GM10266 (cell line): ENCODE results near the gene SUCO.

Experiments used
- DNase-seq: peaks from one replicate; pipeline ENCODE4 v3.0.0; 2012; ENCODE audit errors: extremely low spot score
- CTCF ChIP-seq: IDR thresholded peaks from 2 replicates; pipeline ENCODE4 v1.5.1; 2012; ENCODE audit warnings: mild to moderate bottlenecking, low read depth; ENCODE audit not compliant: control insufficient read depth, insufficient read depth; ENCODE audit errors: missing control alignments

Gene SUCO

GRCh38 chr1:172500207-172500606, 32.7 kb upstream of the SUCO start:
- no peak for TF ChIP-seq CTCF
- no peak for DNase-seq

GRCh38 chr1:172507741-172508140, 25.2 kb upstream of the SUCO start:
- TF ChIP-seq CTCF: no peak
- DNase-seq: no peak

GRCh38 chr1:172510479-172510878, 22.5 kb upstream of the SUCO start:
- TF ChIP-seq CTCF: no peak
- no peak for DNase-seq

DNA sequence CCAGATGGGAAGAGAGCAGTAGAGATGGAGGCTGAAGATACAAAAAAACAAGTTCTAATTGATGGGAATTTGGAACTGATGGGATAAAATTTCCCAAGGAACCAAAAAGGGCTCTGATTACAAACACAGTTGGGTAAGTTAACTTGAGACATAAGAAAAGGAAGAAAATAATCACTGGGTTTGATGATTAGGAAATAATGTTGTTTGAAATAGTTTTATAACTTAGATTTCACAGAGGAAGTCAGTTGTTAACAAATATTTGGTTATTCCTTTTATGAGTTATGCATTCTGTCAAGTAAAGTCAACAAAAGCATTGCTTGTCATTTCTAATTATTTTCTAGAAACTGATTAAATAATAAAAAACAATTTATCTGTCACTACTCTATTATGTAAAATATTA, 20.4 kb upstream of the SUCO start:
- TF ChIP-seq CTCF: no peak
- no peak for DNase-seq

GRCh38 chr1:172513479-172513878, 19.5 kb upstream of the SUCO start:
- no peak for TF ChIP-seq CTCF
- DNase-seq: no peak

- no peak for TF ChIP-seq CTCF
- DNase-seq: no peak
Observed at GRCh38 chr1:172514108-172514507, 18.8 kb upstream of the SUCO start.

- DNase-seq: no peak
- TF ChIP-seq CTCF: no peak
Observed at GRCh38 chr1:172515436-172515835, 17.5 kb upstream of the SUCO start.
